OCI-LY3 (cell line): ENCODE measurements around the gene POLR2E.

Experiments
- EZH2phosphoT487 ChIP-seq: fragments of 200-600 bp; shearing (Covaris generic); IDR thresholded peaks from 2 replicates; pipeline ENCODE4 v1.6.1; 2018; ENCODE audit warnings: antibody characterized with exemption, mixed run types, low read depth
- TF ChIP-seq, protein P1 (sequence below): fragments of 200-600, 300-600 bp; sonication (generic); IDR thresholded peaks from 2 replicates; pipeline ENCODE4 v1.5.1; 2014; ENCODE audit warnings: antibody characterized with exemption, low read length, low read depth

DNA sequence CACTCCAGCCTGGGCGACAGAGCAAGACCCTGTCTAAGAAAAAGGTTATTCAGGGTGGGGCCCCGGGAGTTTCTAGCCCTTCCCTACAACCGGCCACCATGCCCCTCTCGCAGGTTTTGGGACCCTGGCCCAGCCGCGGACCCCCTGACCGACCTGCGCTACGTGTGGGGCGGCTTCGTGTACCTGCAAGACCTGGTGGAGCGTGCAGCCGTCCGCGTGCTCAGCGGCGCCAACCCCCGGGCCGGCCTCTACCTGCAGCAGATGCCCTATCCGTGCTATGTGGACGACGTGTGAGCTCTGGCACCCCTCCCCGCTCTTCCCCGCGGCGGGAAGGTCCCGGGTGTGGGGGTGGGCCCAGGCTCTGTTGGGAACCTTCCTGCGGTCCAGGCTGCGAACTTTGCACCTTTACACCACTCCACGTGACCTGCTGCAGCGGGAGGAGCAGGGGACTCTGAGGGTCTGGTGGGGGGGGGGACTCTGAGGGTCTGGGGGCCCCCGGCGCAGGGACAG is 49.0 kb downstream of the POLR2E start:
- TF ChIP-seq, protein P1, sequence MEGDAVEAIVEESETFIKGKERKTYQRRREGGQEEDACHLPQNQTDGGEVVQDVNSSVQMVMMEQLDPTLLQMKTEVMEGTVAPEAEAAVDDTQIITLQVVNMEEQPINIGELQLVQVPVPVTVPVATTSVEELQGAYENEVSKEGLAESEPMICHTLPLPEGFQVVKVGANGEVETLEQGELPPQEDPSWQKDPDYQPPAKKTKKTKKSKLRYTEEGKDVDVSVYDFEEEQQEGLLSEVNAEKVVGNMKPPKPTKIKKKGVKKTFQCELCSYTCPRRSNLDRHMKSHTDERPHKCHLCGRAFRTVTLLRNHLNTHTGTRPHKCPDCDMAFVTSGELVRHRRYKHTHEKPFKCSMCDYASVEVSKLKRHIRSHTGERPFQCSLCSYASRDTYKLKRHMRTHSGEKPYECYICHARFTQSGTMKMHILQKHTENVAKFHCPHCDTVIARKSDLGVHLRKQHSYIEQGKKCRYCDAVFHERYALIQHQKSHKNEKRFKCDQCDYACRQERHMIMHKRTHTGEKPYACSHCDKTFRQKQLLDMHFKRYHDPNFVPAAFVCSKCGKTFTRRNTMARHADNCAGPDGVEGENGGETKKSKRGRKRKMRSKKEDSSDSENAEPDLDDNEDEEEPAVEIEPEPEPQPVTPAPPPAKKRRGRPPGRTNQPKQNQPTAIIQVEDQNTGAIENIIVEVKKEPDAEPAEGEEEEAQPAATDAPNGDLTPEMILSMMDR: no peak
- no peak for TF ChIP-seq EZH2phosphoT487
